Karpas-422 (cell line): ENCODE measurements around the gene KCNH1. TPM values are rescaled to one million over a fixed set of nuclear protein-coding genes. Genes with fewer than 3 reads are reported as not detected.

ENCODE experiments used
- DNase-seq: peaks from one replicate; pipeline ENCODE4 v3.0.0-alpha.2; 2015
- H2AFZ ChIP-seq: fragments of 200-600 bp; sonication (generic); 2 replicates; pipeline ENCODE4 v1.6.1; 2014; ENCODE audit warnings: antibody characterized with exemption, low read length, mixed read lengths
- H3K27ac ChIP-seq: fragments of 200-600 bp; sonication (generic); 2 replicates; pipeline ENCODE4 v1.5.1; 2014; ENCODE audit warnings: mild to moderate bottlenecking, low read length, moderate library complexity
- H3K27me3 ChIP-seq: fragments of 200-600 bp; sonication (generic); 2 replicates; pipeline ENCODE4 v1.6.1; 2014; ENCODE audit warnings: low read length, mixed read lengths
- H3K36me3 ChIP-seq: fragments of 200-600 bp; sonication (generic); 2 replicates; pipeline ENCODE4 v1.6.1; 2014; ENCODE audit warnings: low read length, mixed read lengths; ENCODE audit not compliant: insufficient read depth
- H3K4me1 ChIP-seq: fragments of 200-600 bp; sonication (generic); 2 replicates; pipeline ENCODE4 v1.6.1; 2014; ENCODE audit warnings: mild to moderate bottlenecking, low read length, mixed read lengths
- H3K4me2 ChIP-seq: fragments of 200-600 bp; sonication (generic); 2 replicates; pipeline ENCODE4 v1.6.1; 2014; ENCODE audit warnings: low read length, low read depth, mild to moderate bottlenecking; ENCODE audit not compliant: poor library complexity, severe bottlenecking
- H3K4me3 ChIP-seq: fragments of 200-600 bp; sonication (generic); 2 replicates; pipeline ENCODE4 v1.5.1; 2014; ENCODE audit warnings: mild to moderate bottlenecking, antibody characterized with exemption, low read length, mixed read lengths
- H3K79me2 ChIP-seq: fragments of 200-600 bp; sonication (generic); 2 replicates; pipeline ENCODE4 v1.6.1; 2014; ENCODE audit warnings: mild to moderate bottlenecking, low read length, mixed read lengths
- H3K9ac ChIP-seq: fragments of 200-600 bp; sonication (generic); 2 replicates; pipeline ENCODE4 v1.6.0; 2014; ENCODE audit warnings: low read length
- H3K9me2 ChIP-seq: fragments of 200-600 bp; sonication (generic), shearing (Covaris generic); replicated peaks from 2 replicates; pipeline ENCODE4 v1.6.0; 2014; ENCODE audit warnings: mild to moderate bottlenecking, low read length, moderate library complexity; ENCODE audit not compliant: insufficient read depth
- H3K9me3 ChIP-seq: fragments of 300-700, 200-600 bp; sonication (generic); 2 replicates; pipeline ENCODE4 v1.6.1; 2014; ENCODE audit warnings: low read length, mixed read lengths
- H4K20me1 ChIP-seq: fragments of 200-600 bp; sonication (generic); 2 replicates; pipeline ENCODE4 v1.6.1; 2014; ENCODE audit warnings: mild to moderate bottlenecking, antibody characterized with exemption, low read length, low read depth; ENCODE audit not compliant: insufficient read depth
- total RNA-seq: library from RNA; depleted of rRNA; stranded (reverse); fragments of >200 nt; shearing (Covaris generic); gene quantifications from 2 replicates; pipeline ENCODE4 v1.2.3, GENCODE V29; 2014; ENCODE audit warnings: low replicate concordance

The KCNH1 gene
- total RNA-seq, 1 experiment from 2014 or later: not detected

- H3K79me2 ChIP-seq: no peaks in the 10 kb centered on the region
- no peak overlapping the region for H2AFZ ChIP-seq
- peak; percentile 57 for DNase-seq
- H3K9ac ChIP-seq: no peak overlapping the region
- no peak overlapping the region for H3K27ac ChIP-seq
- no peaks in the 10 kb centered on the region for H3K27me3 ChIP-seq
- H4K20me1 ChIP-seq: no peaks in the 10 kb centered on the region
- peaks cover 23% of the 10 kb centered on the region for H3K4me1 ChIP-seq
- H3K4me3 ChIP-seq: no peak overlapping the region
- no peaks in the 10 kb centered on the region for H3K9me2 ChIP-seq
- H3K9me3 ChIP-seq: no peaks in the 10 kb centered on the region
- H3K4me2 ChIP-seq: no peak overlapping the region
- H3K36me3 ChIP-seq: no peaks in the 10 kb centered on the region
Observed at GRCh38 chr1:210654176-210654981, 479.6 kb downstream of the KCNH1 start.

- no peaks in the 10 kb centered on the region for H3K79me2 ChIP-seq
- no peak overlapping the region for H3K27ac ChIP-seq
- no peak overlapping the region for H3K4me3 ChIP-seq
- peaks cover 29% of the 10 kb centered on the region for H3K4me1 ChIP-seq
- no peaks in the 10 kb centered on the region for H3K9me2 ChIP-seq
- H3K4me2 ChIP-seq: no peak overlapping the region
- no peak overlapping the region for H2AFZ ChIP-seq
- no peaks in the 10 kb centered on the region for H3K27me3 ChIP-seq
- H3K9ac ChIP-seq: no peak overlapping the region
- DNase-seq: peak; percentile 61
- no peaks in the 10 kb centered on the region for H4K20me1 ChIP-seq
- H3K9me3 ChIP-seq: no peaks in the 10 kb centered on the region
- H3K36me3 ChIP-seq: no peaks in the 10 kb centered on the region
Observed at GRCh38 chr1:210653771-210654170, 480.2 kb downstream of the KCNH1 start.

- no peaks in the 10 kb centered on the region for H3K9me3 ChIP-seq
- peak overlapping the region; percentile 74 for H3K27ac ChIP-seq
- no peaks in the 10 kb centered on the region for H3K79me2 ChIP-seq
- peak overlapping the region; percentile 34 for H3K9ac ChIP-seq
- peak overlapping the region; percentile 63 for H3K4me2 ChIP-seq
- peak overlapping the region; percentile 41 for H2AFZ ChIP-seq
- no peaks in the 10 kb centered on the region for H4K20me1 ChIP-seq
- no peaks in the 10 kb centered on the region for H3K27me3 ChIP-seq
- H3K9me2 ChIP-seq: no peaks in the 10 kb centered on the region
- H3K4me1 ChIP-seq: peaks cover 33% of the 10 kb centered on the region
- H3K36me3 ChIP-seq: no peaks in the 10 kb centered on the region
- peak; percentile 81 for DNase-seq
- H3K4me3 ChIP-seq: peak overlapping the region; percentile 38; the same call in 1 of the 2 replicates
Observed at GRCh38 chr1:210652329-210652954, 481.5 kb downstream of the KCNH1 start.

GRCh38 chr1:210650403-210650802, 483.5 kb downstream of the KCNH1 start:
- no peak overlapping the region for H3K4me2 ChIP-seq
- H2AFZ ChIP-seq: no peak overlapping the region
- H3K9me2 ChIP-seq: no peaks in the 10 kb centered on the region
- DNase-seq: no peak
- H3K27me3 ChIP-seq: no peaks in the 10 kb centered on the region
- H3K9me3 ChIP-seq: no peaks in the 10 kb centered on the region
- no peak overlapping the region for H3K4me3 ChIP-seq
- no peaks in the 10 kb centered on the region for H4K20me1 ChIP-seq
- no peaks in the 10 kb centered on the region for H3K36me3 ChIP-seq
- H3K79me2 ChIP-seq: no peaks in the 10 kb centered on the region
- no peak overlapping the region for H3K27ac ChIP-seq
- H3K9ac ChIP-seq: no peak overlapping the region
- peaks cover 33% of the 10 kb centered on the region for H3K4me1 ChIP-seq

- H3K4me1 ChIP-seq: peaks cover 33% of the 10 kb centered on the region
- no peak overlapping the region for H3K27ac ChIP-seq
- H3K4me2 ChIP-seq: no peak overlapping the region
- H3K9me2 ChIP-seq: no peaks in the 10 kb centered on the region
- no peak for DNase-seq
- H3K79me2 ChIP-seq: no peaks in the 10 kb centered on the region
- H3K27me3 ChIP-seq: no peaks in the 10 kb centered on the region
- no peak overlapping the region for H2AFZ ChIP-seq
- no peak overlapping the region for H3K4me3 ChIP-seq
- no peaks in the 10 kb centered on the region for H3K36me3 ChIP-seq
- H3K9me3 ChIP-seq: no peaks in the 10 kb centered on the region
- no peaks in the 10 kb centered on the region for H4K20me1 ChIP-seq
- no peak overlapping the region for H3K9ac ChIP-seq
Observed at GRCh38 chr1:210648588-210649269, 485.2 kb downstream of the KCNH1 start.

- Histone ChIP-seq H3K27me3 (no peaks in the 10 kb centered on the region), H3K9me3 (no peaks in the 10 kb centered on the region), H3K4me1 (peaks cover 24% of the 10 kb centered on the region), H3K9ac (no peak overlapping the region), H3K36me3 (no peaks in the 10 kb centered on the region), H3K27ac (no peak overlapping the region), H3K4me3 (no peak overlapping the region), H2AFZ (no peak overlapping the region), H4K20me1 (no peaks in the 10 kb centered on the region), H3K79me2 (no peaks in the 10 kb centered on the region), H3K4me2 (no peak overlapping the region), H3K9me2 (no peaks in the 10 kb centered on the region)
- no peak for DNase-seq
Observed at GRCh38 chr1:210647406-210648333, 486.3 kb downstream of the KCNH1 start.

GRCh38 chr1:210646258-210646616, 487.7 kb downstream of the KCNH1 start:
- no peak overlapping the region for H3K4me2 ChIP-seq

More at GRCh38 chr1:210646258-210646616, 487.7 kb downstream of the KCNH1 start:
- Histone ChIP-seq H3K9me3 (no peaks in the 10 kb centered on the region), H3K79me2 (no peaks in the 10 kb centered on the region), H4K20me1 (no peaks in the 10 kb centered on the region), H3K27ac (no peak overlapping the region), H2AFZ (no peak overlapping the region), H3K4me3 (no peak overlapping the region), H3K36me3 (no peaks in the 10 kb centered on the region), H3K9me2 (no peaks in the 10 kb centered on the region), H3K9ac (no peak overlapping the region), H3K4me1 (peaks cover 10% of the 10 kb centered on the region), H3K27me3 (no peaks in the 10 kb centered on the region)
- DNase-seq: no peak
